Measurements from ENCODE around the gene CD44.

- no peak for TF ChIP-seq CTCF (conservative IDR thresholded peaks at IDR 0.05; ENCODE audit: low read depth, low read length)
- TF ChIP-seq EZH2 (IDR thresholded peaks at IDR 0.05; ENCODE audit: borderline replicate concordance, low read depth, low read length, poor library complexity, severe bottlenecking) = no peak
These were observed 30.8 kb downstream of the CD44 start for GRCh38 chr11:35169754-35170153.

All from A673 (cell line).